ENCODE measurements around the gene MRPS24.

Gene MRPS24

DNA sequence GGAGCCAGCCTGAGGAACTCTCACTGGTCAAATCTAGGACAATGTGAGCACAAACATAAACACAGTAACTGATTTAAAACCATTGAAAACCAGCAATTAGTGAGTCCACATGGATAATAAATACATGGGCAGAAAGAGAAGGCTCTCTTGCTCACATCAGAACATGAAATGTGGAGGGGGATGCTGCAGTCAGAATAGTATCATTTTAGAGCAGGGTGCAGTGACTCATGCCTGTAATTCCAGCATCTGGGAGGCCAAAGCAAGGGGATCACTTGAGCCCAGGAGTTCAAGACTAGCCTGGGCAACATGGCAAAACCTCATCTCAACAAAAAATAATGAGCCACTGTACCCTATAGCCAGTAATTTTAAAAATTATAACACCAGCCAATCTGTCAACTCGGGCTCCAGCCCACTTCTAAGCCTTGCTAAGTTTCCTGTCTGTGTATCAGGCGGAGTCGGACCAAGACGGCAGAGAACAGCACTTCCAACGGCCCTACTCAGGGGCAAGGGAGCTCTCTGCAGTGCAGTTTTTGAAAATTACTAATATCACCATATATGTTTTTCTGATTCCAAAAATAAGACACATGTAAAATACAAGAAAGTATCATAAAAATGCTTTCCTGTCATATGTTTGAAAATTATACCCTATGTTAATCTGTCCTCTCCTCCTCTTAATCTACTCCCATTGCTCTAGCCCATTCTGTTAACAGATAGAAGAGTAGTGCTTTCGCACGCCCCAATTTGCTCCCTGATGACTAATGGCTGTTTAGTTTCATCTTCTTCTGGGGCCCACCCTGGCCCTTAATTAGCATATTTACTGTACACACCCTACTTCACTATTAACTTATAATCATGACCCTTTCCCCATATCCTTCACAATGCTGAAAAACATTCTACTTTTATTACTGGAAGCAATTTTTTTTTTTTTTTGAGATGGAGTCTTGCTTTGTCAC is 20.0 kb upstream of the MRPS24 start:
- no peak for DNase-seq (ENCODE audit: low read depth)
- no peak overlapping the region for H3K4me3 ChIP-seq (ENCODE audit: low read depth, low read length)
- no peak for TF ChIP-seq CTCF (IDR thresholded peaks at IDR 0.05; ENCODE audit: low read depth, low read length, missing control alignments)

DNA sequence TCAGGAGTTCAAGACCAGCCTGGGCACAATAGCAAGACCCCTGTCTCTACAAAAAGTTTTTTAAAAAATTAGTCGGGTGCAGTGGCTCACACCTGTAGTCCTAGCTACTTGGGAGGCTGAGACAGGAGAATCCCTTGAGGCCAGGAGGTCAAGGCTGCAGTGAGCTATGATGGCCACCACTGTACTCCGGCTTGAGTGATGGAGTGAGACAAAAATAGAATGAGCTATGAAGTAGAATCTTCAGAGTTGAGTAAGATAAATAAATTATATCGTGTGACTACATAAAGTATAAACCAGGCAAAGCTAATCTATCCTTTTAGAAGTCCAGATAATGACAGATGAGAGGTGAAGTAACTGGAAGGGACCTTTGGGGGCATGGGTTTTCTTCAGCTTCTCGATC is 15.3 kb upstream of the MRPS24 start:
- no peak overlapping the region for H3K4me3 ChIP-seq (ENCODE audit: low read depth, low read length)
- TF ChIP-seq CTCF (IDR thresholded peaks at IDR 0.05; ENCODE audit: low read depth, low read length, missing control alignments) = no peak
- DNase-seq (ENCODE audit: low read depth) = no peak

- H3K4me3 ChIP-seq (ENCODE audit: low read depth, low read length) = no peak overlapping the region
- TF ChIP-seq CTCF (IDR thresholded peaks at IDR 0.05; ENCODE audit: low read depth, low read length, missing control alignments) = no peak
- DNase-seq (ENCODE audit: low read depth) = no peak
Measured at GRCh38 chr7:43884209-43884608, 14.9 kb upstream of the MRPS24 start.

DNA sequence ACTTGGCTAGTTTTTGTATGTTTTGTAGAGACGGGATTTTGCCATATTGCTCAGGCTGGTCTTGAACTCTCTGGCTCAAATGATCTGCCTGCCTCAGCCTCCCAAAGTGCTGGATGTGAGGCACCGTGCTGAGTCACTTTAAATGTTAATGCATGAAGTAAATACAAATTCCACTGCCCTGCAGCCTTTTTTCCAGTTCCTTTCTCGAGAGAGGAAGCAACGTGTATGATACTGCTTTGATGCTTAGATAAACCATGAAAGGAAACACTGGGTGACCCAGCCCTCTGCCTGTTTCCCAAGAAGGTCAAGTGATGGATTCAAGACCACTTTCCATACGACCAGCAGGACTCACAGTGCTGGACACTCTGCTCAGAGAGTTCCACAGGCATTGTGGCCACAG is 11.3 kb upstream of the MRPS24 start:
- no peak overlapping the region for H3K4me3 ChIP-seq (ENCODE audit: low read depth, low read length)
- TF ChIP-seq CTCF (IDR thresholded peaks at IDR 0.05; ENCODE audit: low read depth, low read length, missing control alignments) = no peak
- no peak for DNase-seq (ENCODE audit: low read depth)

DNA sequence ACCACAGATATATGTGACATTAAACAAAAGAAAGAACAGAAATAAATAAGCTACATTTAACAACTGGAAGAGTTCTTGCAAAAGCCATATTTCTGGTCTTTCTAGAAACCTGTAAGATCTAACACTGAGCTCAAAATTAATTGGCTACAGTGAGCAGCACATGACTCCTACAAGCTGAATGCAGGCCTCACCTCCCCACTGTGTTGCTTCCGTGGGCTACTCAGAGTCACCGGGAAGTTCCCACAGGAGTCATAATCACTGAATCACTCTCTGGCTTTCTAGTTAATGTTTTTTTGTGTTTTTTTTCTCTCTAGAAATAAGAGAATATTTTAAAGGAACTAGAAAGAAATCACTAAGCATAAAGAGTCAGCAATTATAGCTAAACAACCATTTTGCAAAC is 10.2 kb upstream of the MRPS24 start:
- no peak for TF ChIP-seq CTCF (IDR thresholded peaks at IDR 0.05; ENCODE audit: low read depth, low read length, missing control alignments)
- no peak overlapping the region for H3K4me3 ChIP-seq (ENCODE audit: low read depth, low read length)
- DNase-seq (ENCODE audit: low read depth) = no peak

DNA sequence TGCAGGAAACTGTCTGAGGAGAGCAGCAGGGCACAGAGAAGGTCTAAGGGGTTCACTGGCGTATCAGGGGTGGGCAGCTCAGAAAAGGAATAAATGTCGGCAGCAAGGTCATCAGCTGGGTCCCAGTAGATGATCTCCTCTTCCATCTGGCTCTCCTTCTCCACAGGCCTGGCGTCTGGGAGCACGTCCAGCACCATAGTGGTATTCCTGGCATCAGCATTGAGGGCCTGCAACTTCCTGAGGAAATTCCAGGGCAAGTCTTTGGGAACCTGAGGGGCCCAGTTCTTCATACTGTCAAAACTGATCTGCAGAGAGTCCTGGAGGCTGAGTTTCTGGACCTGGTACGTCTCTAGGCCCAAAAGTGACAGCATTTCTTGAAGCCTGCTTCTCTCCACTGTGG is 9.6 kb upstream of the MRPS24 start:
- DNase-seq (ENCODE audit: low read depth) = no peak
- no peak overlapping the region for H3K4me3 ChIP-seq (ENCODE audit: low read depth, low read length)
- no peak for TF ChIP-seq CTCF (IDR thresholded peaks at IDR 0.05; ENCODE audit: low read depth, low read length, missing control alignments)
